GM19397 (cell line): ENCODE measurements around the gene GAK.

Source experiments
- ATAC-seq: cut with Tn5 transposase; IDR thresholded peaks from one replicate; pipeline ENCODE4 v1.9.1; 2021; ENCODE audit warnings: mild to moderate bottlenecking, moderate library complexity; ENCODE audit not compliant: unreplicated experiment

GAK gene

DNA sequence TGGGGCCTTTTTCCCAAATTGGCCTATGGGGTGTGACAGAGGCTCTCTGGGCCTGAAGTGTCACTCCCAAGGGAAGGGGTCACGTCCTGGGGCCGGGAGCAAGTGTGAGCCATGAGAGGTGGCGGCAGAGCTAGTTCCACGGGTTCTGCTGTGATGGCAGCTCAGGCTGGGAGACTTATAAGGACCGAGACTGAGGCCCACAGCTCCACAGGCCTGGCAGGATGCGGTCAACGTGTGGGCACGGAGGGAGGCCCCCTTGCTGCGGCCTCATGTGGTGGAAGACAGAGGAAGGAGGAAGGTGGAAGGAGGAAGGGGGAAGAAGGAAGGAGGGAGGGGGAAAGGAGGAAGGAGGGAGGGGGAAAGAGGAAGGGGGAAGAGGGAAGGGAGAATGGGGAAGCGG is 99.0 kb downstream of the GAK start:
- ATAC-seq: no peak

DNA sequence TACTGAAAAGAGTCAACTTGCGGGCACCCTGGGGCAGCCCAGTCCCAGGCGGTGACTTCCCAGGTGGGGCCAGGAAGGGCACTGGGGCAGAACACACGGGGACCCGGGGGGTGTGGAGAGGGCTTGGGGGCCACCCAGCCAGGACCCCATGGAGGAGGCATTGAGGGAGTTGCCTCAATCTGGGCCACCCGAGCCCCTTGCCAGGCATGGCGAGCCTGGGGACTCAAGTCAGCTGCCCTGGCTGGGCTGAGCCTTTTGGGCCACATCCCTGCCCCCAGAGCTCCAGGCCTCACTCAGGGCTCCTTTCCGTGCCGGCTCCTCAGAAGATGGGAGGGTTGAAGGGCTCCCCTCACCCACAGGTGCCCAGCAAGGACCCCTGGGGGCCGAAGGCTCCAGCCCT is 99.6 kb downstream of the GAK start:
- no peak for ATAC-seq

DNA sequence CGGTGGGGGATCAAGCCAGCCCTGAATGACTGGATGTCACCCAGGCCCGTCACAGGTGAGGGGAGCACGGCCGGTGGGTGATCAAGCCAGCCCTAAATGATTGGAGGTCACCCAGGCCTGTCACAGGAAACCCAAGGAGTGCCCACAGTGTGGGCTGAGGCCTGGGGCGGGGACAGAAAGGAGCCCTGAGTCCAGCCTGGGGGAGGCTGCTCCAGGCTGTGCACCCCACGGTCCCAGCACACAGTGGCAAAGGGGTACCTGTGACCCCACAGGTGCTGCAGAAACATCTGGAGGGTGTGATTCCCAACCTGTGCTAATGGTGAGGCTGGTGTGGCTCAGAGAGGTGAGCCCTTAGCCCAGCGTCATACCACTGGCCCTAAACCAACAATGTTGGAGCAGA is 100.0 kb downstream of the GAK start:
- no peak for ATAC-seq

DNA sequence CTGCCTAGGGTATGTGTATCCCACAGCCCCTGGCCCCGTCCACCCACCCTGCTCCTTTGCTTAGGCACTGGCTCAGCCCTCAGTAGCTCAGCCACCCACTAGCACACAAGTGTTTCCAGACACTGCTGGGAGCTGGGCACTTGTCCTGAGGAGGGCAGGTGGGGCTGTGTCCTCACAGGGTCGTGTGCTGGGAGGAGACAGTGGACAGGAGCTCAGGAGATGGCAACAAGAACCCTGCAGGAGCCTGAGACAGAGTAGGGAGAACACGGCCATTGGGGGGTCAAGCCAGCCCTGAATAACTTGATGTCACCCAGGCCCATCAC is 100.7 kb downstream of the GAK start:
- no peak for ATAC-seq

DNA sequence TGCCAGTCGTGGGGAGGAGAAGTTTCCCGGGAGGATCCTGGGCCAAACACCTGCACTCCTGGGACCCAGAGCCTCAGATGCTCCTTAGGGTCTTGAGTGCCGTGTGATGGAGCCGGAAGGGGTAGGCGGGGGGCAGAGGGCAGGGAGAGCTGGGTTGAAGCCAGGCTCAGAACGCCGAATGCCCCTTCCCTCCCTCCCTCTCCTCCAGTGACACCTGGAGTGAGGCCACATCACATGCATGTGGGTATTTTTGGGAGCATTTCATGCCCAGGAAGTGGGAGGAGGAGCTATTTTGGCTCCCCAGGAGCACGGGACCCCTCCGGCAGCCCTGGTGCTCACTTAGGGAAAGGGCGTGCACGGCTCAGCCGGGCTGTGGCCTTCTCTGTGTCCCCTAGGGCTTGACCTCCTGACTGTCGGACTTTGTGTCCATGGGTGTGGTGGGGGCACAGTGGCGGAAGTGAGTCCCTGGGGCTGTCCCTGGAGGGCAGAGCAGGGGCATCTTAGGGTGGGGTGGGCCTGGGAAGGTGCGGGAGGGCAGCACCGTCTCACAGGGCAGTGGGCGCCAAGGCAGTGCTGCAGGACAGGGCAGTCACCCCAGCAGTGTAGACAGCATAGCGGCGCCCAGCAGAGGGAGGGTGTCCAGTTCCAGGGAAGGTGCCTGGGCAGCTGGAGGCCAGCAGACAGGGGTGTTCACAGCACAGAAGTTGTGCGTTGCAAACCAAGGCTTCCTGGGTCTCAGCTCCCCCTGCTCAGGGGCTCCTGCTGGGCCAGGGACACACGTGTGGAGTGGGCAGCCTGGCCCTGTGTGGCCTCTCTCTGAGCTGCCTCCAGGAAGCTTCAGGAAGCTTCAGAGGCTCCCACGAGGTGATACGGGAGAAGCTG is 101.3 kb downstream of the GAK start:
- no peak for ATAC-seq

DNA sequence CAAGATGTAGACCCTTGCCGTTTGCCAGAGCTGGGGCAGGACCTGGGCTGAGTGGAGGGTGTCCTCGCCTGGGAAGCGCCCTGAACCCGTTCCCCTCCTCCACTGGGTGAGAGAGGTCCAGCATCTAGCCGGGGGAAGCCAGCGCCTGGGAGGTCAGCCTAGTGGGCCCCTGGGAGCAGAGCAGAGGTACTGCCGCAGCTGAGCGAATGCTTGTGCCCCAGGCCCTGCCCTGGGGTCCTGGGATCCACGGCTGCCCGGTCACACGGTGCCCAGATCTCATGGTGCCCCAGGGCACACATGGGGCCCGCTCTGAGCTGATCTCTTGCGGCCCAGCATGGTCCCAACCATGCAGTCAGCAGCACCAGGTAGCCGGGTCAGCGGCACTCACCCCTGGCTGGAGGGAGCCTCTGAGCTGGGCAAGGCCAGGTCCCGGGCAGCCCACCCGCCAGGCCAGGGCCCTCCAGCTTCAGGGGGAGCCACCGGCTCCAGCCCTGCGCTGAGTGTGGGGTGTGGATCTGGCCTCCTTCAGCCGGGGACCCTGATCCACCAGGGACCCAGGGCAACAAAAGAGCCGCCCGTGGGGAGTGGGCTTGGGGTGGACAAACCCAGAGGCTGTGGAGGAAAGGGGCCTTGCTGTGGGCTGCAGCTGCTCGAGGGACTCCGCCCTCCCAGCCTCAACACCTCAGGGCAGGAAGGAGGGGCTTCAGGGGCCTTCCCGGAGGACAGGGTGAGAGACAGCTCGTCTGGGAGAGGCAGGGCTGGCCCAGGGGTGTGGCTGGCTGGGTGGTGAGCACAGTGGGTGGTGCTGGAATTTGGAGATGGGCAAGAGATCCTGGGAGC is 102.1 kb downstream of the GAK start:
- no peak for ATAC-seq

DNA sequence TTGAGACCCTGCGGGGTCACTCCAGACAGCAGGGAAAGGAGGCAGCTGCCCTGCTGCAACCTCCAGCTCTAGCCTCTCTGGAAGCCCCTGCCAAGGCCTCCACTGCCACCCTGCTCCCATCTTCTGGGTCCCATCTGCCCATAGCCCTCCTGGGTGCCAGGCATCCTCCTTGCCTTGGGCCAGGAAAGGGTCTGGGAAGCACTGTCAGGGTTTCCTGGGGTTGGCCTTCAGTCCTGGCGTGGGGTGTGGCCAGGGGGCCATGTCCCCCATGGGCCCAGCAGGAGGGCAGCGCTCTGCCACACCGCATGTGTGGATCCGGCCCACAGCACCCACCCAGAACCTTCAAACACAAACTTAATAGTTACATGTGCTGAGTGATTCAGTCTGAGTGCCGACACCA is 102.8 kb downstream of the GAK start:
- ATAC-seq: no peak

DNA sequence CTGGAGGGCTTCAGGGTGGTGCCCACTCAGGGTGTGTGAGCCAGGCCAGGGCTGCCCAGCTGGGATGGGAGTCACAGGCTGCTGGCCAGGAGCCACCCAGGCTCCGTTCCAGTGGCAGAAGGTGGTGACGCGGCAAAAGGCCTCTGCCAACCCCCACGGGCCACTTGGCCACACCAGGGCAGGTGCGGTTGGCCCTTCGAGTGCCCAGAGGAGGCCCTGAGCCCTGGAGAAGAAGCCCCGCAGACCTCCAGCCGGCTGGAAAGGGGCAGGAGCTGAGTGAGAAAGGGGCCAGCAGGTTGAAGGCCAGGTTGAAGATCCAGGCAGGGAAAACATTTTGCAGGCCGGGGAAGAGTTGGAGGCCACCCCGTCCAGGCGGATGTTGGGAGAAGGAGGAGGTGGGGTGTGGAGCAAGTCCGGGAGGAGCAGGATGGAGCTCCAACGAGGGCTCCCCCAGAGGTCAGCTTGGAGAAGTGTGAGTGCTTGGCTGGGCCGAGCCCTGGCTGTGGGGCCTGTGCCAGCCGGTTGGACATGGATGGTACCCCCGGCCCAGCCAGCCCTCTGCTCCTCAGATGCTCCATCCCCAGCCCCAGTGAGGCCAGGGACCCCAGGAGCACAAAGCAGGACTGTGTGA is 103.4 kb downstream of the GAK start:
- no peak for ATAC-seq

DNA sequence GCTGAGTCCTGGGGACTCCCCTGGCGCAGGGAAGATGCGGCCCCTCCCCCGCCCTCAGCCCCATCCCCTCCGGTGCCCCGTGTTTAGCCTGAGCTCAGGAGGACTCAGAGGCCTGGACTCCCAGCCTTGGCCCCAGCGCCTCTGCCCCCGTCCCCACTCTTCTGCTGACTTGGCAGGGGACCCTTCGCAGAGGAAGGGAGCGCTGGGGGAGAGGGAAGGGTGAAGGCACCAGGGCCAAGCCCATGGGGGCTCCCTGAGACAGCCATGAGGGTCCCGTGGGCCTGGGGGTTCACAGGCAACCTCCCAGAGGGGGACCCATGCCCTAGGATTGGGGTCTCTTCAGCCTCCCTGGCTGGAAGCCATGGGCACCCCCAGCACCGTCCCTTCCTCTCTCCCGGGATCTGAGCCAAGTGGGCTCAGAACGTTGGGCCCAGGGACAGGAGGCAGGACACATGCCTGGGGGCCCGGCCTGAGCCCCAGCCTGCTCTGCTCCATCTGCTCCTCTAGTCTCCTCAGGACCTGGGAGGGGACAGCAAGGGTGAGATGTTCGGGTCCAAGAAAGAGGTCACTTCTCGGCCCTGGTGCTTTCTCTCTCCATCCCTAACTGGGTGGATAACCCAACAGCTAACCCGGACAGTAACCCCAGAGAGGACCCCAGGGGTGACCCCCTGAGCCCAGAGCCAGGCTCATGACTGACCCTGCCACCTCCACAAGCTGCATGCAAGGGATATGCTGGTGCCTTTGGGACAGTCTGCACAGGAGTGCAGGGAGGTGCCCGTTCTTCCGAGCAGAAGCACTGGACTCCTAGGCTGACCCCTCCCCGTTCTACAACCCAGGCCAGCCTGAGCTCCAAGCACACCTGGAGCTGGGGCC is 104.7 kb downstream of the GAK start:
- ATAC-seq: no peak

DNA sequence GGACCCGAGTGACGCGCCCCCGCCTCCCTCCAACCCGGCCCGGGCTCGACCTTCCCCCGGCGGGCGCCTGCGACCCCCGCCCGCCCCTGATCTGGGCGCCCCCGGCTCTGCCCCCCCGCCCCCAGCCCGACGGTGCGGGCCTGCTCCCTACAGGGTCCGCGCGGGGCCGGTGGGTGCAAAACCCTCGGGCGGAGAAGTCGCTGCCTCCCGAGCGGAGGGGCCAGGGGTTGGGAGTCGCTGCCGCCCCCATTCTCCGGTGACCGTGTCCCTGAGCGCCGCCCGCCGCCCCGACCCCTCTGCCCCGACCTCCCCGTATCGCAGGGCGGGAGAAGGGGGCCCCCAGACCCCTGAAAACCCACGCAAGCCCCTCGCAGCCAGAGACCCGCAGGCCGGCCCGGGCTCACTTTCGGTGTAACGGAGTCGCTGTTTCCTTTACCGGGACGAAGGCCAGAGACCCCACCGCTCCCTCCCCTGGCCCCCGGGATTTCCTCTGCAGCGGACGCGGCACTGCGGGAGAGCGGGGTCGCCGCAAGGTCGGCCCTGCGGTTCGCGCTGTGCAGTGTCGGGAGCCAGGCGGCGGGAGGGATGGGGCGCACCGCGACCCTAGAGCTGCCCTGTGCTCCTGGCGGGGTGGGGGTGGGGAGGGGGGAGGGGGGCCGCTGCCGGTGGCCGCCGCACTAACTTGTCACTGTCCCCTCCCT is 105.5 kb downstream of the GAK start:
- no peak for ATAC-seq

DNA sequence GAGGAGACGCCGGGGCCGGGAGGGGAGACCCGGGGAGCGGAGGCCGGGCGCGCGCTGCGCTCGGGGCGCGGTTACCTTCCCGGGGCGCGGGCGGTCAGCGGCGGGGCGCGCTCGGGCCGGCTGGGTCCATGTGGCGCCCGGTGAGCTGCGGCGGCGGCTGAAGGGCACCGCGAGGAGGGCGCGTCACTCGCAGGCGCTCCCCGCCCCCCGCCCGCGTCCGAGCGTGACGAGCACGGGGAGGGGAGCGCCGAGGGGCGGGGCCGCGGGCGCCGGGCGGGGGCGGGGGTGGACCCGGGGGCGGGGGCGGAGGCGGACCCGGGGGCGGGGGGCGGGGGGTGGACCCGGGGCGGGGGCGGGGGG is 106.2 kb downstream of the GAK start, which contains the start of gene CPLX1:
TSS of gene CPLX1 (minus strand) at position 159 of the 360 bp plus-strand sequence. CDS start 1,607 bp downstream, outside the sequence.
- no peak for ATAC-seq

DNA sequence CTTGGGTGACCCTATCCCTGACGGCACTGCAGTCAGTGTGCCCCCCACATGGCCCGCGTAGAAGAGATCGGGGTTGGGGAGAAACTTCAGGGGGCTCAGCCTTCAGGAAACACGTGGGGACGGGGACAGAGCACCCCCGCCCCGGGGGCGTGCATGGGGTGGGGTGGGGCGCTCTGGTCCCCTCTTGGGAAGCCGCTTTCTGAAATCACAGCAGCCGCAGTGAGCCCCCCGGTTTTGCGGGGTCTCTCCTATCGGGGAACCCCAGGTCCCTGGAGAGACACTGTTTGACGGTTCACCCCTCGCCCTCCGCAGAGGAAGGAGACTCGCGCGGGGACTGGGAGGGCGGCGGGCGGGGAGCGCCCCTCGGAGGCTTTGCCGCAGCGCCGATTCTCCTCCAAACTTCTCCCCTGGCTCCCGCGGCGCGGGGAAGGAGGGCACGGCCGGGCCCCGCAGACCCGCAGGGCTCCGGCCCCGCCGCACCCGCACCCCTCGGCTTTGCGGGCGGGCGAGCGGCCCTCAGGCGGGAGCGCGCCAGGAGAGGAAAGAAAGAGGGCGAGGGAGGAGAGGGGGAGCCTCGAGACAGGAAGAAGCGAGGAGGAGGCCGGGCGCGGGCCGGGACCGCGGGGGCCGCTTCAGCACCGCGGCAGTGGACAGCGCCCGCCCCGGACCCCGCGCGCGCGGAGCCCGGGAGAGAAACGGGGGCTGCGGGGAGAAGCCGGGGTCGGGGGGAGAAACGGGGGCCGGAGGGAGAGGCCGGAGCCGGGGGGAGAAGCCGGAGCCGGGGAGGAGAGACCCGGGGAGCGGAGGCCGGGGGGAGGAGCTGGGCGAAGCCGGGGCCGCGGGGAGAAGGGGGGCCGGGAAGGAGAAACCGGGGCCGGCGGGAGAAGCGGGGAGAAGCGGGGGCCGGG is 106.8 kb downstream of the GAK start:
- no peak for ATAC-seq

DNA sequence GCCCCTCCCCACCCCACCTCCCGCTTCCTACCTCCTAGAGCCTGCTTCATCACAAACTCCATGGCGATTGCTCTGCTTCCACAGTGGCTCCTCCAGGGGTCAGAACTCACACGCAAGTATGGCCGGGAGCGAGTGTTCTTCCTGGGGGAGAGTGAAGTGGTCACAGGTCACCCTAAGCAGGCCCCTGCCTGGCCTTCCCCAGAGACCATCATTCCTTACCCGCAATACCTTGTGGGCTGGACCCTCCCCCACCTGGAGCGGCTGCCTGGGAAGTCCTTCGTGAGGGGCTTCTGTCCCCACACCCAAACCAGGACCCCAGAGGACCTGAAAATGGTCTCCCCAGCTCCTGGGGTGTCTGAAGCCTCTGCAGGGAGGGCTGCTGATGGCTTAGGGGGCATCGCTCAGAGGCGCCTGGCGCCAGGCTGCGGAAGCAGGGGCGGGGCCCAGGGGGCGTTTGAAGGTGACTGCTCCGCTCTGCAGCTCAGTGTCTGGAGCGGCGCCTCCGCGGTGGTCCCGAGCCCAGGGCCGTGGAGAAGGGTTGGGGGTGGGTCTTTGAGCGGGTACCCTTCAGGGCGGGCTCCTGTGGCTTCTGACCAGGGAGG is 107.6 kb downstream of the GAK start:
- ATAC-seq: no peak

DNA sequence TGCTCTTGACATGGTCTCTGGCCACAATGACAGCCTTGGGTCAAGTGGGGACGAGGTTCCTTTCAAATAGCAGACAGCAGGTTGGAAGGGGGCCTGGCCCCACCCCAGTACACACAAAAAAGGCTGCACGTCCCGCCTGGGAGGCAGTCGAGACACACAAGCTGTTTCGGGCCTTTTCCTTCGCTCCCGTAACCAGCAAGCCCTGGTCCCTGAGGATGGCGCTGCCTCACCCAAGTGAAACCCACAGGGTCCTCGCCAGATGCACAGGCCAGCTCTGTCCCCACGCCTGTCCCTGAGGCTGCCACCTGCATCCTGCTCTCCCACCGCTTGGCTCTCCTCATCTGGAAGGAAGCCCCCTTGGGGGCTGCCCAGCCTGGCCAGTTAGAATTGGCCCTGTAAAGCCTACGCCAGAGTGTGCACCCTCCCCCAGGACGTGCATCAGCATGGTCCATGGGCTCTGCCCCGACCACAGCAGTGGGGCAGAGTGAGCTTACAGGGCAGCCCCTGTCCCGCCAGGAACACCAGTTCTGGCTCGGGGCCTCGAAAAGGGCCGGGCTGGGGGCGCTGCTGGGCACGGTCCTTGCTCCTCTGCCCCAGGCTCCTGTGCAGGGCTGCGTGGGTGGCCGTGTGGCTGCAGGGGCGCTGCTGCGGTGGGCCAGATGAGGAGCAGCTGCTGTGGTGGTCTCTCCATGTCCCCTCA is 108.2 kb downstream of the GAK start:
- no peak for ATAC-seq

DNA sequence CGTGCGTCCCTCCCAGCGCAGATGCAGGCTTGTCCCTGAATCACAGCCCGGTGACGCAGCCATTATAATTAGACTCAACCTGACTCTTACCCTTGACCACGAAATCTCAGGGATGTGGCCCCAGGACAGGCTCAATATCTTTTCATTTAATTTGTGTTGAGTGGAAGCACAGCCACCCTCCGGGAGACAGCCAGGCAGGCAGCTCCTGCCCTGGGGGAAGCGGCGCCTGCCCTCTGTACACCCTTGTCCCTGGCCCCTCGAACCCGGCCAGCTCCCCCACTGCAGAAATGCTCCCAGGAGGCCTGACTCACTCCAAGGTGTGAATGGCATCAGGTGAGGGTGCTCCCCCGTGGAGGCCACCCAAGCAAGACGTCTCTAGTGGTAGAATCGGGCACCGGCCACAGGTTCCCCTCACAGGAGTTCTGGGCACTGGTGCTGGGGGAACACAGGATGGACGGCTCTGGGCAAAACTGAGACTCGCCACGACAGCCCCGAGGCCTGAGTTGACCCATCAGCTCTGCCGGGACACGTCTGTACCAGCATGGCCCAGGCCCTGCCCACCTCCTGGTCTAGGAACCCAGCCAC is 108.8 kb downstream of the GAK start:
- ATAC-seq: no peak

DNA sequence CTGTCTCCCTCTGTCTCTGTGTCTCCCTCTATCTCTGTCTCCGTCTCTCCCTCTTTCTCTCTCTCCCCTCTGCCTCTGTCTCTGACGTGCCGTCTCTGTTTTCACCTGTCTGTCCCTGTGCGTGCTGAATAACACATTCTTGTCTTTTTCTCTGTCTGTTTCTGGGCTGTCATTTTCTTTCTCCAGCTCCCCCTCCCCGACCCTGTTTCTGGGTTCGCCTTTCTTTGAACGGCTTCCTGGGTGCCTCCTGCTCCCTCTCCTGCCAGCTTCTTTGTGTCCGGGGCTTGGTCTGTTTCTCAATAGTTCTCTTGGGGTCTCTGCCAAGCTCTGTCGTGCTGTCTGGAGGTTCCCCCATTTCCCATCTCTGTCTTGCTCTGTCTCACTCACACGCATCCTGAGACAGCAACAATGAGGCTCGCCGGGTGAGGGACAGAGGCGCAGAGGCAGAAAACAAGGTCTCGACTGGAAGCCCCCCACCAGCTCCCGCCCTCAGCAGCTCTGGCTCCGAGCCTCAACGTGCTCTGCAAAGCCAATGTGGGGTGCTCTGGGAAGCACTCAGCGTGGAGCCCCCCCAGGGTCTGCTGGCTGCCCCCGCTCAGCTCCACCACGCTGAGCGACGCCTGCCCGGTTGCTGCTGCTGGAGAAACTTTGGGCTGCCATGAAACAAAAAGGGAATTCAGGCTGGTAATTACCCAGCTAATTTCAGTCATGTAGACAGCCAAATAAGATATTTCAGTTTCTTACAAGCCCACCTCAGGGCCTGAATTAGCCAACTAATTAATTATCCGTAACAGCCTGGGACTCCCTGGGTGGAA is 109.5 kb downstream of the GAK start:
- ATAC-seq: no peak

DNA sequence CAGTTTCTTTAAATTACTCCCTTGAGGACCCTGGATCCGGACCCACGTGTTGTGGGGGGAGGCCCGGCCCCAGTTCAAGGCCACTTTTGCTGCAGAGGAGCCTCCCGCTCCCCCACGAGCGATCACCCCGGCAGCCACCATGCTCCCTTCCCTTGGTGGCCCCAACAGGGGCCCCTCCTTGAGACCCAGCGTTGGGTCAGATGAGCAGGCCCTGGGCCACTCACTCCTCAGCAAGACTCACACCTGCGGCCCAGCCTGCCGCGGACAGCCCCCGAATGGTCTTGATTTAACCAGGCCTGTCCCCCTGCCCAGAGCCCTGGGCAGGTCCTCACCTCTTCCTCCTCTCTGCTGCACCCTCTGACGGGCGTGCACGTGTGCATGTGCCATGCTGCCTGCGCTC is 110.5 kb downstream of the GAK start:
- no peak for ATAC-seq
